C1 segment of cervical spinal cord (tissue), 14 donors: ENCODE data around the gene INTS12.
A peak's percentile ranks its signal among the peaks of the same experiment; 100 is the strongest.
"Not testable (repeated sequence)": the region's sequence is repeated elsewhere in the genome, so short reads cannot be mapped to it uniquely, and the experiment has no call there.

Source experiments
- DNase-seq, 14 donors: peaks; one replicate each; lab custom pipeline; 2025; lab: John Stamatoyannopoulos, UW

INTS12 gene

DNA sequence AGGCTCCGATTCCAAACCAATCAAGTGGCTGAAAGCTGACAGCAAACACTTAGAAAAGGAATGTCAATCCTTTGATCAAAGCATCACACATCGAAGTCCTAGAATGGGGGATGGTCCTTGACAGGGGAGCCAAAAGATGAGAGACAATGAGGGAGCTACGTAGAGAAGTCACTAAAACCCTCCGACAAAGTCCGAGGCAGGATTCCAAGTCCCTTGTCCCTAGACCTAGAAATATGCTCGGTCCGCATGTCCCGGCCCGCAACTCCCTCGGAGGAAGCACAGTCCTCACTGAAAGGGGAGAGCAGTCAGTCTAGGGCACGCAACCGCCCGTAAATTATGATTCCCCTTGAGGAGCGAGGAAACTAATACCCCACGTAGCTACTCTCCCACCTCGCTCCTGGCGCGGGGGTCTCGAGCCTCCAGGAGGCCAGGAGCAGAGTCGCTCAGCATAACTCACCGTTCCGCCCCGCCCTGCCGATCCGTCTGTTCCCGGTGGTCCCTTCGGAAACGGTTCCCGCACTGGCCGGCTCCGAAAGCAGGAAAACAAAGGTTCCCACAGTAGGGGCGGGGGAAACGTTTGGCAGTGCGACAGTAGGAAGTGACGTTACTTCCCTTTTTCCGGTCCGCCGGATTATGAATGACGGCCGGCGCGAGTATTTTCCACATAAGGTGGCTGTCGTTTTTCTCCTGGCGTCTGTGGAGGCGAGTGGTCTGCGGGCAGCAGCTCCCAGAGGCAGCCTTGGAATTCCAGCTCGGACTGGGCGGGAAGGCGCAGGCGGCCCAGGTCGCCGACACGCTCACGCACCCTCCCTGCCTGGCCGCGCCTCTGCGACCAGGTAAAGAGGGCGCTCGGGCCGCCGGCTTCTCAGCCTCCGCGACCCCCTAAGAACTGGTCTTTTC, at the start of gene INTS12, which contains the start of gene GSTCD:
INTS12 (minus strand) TSS at position 509 of the 900 bp plus-strand sequence. CDS start 8,684 bp downstream, outside the sequence.
GSTCD (plus strand) TSS at position 604 of the 900 bp plus-strand sequence. CDS start 8,830 bp downstream, outside the sequence.
- peak; percentile 18 to 93 (median 88) for DNase-seq

DNA sequence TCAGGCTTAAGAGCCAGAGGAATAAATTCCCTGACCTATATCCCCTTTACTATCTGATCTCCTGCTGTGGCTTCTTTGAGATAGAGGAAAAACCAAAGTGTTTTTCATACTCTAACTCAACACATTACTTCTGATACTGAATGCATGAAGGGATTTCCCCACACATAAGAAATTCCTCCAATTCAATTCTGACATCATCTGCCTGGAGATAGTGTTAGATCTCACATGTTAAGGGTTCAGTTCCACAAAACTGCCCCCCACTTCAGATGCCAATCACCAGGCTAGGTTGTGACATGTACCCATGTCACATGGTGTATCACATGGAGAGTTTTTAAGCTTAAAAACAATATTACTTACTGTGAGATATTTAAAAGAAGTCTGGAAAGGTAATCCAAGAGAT, 46.9 kb upstream of the INTS12 start:
- DNase-seq, result no peak

- no peak for DNase-seq
Observed at GRCh38 chr4:105753361-105753760, 44.9 kb upstream of the INTS12 start.

DNA sequence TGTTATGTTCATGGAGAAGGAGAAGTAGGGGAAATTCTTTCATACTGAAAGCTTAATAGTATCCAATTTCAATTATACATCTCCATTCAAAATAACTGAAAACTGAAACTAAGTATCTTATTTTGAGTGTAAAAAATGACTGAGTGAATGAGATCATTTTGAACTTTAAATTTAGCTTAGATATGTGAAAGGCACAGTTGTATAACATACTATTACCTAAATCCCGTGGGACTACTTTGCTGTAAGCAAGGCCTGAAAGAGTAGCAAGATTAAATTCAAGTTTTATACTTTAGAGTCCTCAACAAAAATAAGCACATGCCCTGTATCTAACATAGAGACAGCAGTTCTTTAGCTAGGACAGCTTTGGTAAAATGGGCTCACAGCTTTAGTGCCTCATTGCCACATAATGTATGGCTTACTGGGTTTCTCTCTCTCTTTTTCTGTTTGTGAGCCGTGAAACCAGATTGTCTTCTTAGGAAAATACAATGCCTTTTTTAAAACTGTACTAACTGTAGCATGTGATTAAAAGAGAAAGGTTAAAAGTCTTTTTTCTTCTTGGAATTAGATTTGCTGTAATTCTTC, 43.3 kb upstream of the INTS12 start:
- no peak for DNase-seq

DNA sequence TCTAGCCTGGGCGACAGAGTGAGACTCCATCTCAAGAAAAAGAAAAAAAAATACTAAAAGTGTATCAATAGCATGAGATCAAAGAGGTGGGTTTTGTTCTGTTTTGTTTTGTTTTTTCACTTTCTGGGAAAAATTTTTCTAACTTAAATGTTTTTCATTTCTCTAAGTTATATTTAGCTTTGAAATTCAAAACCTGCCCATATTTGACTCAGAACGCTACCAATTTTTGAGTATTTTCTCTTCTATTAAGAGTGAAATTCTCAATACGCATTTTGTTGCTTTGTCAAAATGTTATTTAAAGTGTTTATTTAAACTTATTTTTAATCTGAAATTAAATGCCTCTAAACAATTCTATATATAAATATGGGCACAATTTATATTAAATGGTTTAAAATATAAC, 39.7 kb upstream of the INTS12 start:
- no peak for DNase-seq

GRCh38 chr4:105741548-105741947, 33.1 kb upstream of the INTS12 start:
- no peak for DNase-seq

GRCh38 chr4:105735217-105735616, 26.7 kb upstream of the INTS12 start:
- not testable (repeated sequence) for DNase-seq

- DNase-seq, result not testable (repeated sequence)
Observed at GRCh38 chr4:105729895-105730294, 21.4 kb upstream of the INTS12 start.

DNA sequence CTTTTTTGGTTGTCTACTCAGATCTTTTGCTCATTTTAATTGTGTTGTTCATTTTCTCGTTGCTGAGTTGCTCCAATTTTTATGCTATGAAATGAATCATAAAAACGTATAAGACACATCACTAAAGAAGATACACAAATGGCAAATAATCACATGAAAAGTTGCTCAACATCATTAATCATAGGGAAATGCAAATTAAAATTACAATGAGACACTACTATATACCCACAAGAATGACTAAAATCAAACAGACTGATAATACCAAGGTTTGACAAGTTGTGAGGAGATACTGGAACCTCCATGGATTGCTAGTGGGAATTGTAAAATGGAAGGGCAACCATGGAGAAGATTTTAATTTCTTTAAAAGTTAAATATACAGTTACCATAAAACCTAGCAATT, 17.1 kb upstream of the INTS12 start:
- no peak for DNase-seq

DNA sequence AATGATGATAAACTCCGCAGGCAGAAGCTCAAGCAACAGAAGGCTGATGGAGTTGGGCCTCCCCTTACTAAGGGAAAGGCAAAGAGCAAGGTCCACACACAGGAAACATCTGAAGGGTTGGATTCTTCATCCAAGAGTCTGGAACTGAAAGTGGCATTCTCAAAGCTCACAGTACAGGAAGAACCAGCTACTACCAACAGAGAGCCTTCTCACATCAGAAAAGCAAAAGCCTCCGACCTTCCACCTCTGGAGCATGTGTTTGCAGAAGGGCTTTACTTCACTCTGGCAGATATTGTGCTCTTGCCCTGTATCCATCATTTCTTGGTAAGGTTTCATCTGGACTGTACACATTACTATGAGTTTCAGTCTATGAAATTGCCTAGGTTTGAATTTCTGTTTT, 10.7 kb upstream of the INTS12 start:
- no peak for DNase-seq

- peak in 1 of 14 donors; percentile 10 for DNase-seq
Observed at GRCh38 chr4:105715692-105716278, 7.3 kb upstream of the INTS12 start.

GRCh38 chr4:105714932-105715331, 6.4 kb upstream of the INTS12 start:
- DNase-seq, result no peak

- no peak for DNase-seq
Observed at GRCh38 chr4:105714071-105714521, 5.6 kb upstream of the INTS12 start.

- no peak for DNase-seq
Observed at GRCh38 chr4:105712766-105713165, 4.3 kb upstream of the INTS12 start.

DNA sequence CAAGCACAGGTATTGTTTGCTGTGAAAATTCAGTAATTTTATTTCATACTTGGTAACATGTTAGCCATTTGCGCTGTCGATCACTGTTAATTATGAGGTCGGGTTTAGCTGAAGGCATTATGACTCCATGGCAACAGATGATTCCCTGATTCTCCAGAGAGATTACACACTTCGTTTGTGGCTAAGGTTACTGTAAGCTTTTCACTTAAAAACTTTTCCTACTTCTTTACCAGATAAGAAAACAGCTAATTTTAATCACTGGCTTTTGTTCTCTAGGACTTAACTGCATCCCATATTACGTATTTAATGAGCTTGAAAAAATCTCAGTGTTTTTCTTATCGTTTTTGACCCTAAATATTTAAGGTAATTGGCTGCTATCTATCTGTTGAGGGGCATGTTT, 2.2 kb upstream of the INTS12 start:
- no peak for DNase-seq

DNA sequence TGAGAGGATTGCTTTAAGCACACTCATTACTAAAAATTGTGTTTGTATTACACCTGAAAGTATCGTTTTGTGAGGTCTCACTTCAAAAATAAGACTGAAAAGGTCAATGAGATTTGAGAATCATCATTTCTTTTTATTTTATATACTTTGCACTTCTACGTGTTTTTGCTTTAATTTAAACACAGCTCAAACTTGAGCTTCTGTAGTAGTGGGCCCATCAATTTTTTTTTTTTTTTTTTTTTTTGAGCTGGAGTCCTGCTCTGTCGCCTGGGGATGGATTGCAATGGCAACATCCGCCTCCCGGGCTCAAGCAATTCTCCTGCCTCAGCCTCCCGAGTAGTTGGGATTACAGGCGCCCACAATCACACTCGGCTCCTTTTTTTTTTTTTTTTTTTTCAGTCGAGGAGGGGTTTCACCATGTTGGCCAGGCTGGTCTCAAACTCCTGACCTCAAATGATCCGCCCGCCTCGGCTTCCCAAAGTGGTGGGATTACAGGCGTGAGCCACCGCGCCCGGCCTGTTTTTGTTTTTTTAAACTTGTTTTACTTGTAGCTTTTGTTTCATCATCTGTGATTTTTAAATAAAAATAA, 1.6 kb upstream of the INTS12 start:
- DNase-seq, result no peak

DNA sequence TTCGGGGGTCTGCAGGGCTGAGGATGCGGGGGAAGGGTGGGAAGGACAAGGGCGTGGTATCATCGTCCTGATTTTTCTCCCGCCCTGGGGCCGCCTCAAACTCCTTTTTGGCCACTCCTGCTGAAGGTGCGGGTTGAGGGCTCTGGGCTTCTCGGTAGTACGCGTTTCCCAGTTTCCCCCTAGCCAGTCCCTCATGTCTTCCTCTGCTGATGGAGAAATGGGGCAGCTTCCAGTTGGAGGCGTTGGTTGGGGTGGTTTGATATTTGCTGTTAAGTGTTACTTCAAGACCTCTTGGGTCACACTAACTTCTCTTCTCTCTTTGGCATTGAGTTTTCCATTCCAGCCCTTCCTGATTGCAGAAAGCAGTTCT, 577 bp upstream of the INTS12 start:
- DNase-seq, result peak in 2 of 14 donors; percentile 24 to 57

- no peak for DNase-seq
Observed at GRCh38 chr4:105707782-105708180, 708 bp downstream of the INTS12 start.

GRCh38 chr4:105698607-105699006, 9.9 kb downstream of the INTS12 start:
- no peak for DNase-seq

DNA sequence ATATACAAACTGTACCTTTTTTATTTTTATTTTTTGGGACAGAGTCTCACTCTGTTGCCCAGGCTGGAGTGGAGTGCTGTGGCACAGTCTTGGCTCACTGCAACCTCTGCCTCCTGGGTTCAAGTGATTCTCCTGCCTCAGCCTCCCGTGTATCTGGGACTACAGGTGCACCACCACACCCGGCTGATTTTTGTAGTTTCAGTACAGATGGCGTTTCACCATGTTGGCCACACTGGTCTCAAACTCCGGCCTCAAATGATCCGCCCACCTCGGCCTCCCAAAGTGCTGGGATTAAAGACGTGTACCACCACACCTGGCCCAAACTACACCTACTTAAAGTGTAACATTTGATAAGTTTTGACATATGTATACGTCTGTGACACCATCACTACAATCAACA, 12.7 kb downstream of the INTS12 start:
- DNase-seq, result not testable (repeated sequence)

GRCh38 chr4:105694812-105695211, 13.7 kb downstream of the INTS12 start:
- not testable (repeated sequence) for DNase-seq

- no peak for DNase-seq
Observed at GRCh38 chr4:105686571-105686970, 21.9 kb downstream of the INTS12 start.
